ENCODE measurements around the gene MPV17L2. TPM values are rescaled to one million over a fixed set of nuclear protein-coding genes. Genes with fewer than 3 reads are reported as not detected.
A peak's percentile ranks its signal among the peaks of the same experiment; 100 is the strongest.

Gene MPV17L2
- polyA plus RNA-seq, 2 of the 4 experiments (the other 2 are of a cell fraction) = 8.3 to 13.9 TPM

GRCh38 chr19:18220632-18221275 is 27.7 kb downstream of the MPV17L2 start:
- ChIA-PET CTCF (interaction anchor here (0.8 to 2.5 kb wide), 10 partner anchors 10 to 108 kb away, joined by 3 to 11 read pairs (median 4); partner anchors contain the start of gene LSM4), POLR2A (interaction anchor here (1.4 kb wide), 1 partner anchor 61 kb away, joined by 6 read pairs; the partner anchor contains the start of gene JUND)
- TF ChIP-seq HMGXB4 (CRISPR knock-in tag; IDR thresholded peaks at IDR 0.05; ENCODE audit: borderline replicate concordance) = no peak
- DNase-seq (ENCODE audit: low read depth in 1 of 2, low spot score in 1 of 2) (no peak), FAIRE-seq (no peak), ATAC-seq (no peak)
- H3K27ac ChIP-seq = peak overlapping the region in 1 of 2 experiments; percentile 34; a peak in 1 of 6 replicates
- no peaks in the 10 kb centered on the region for H3K9me3 ChIP-seq
- H3K4me1 ChIP-seq = peaks cover 5% of the 10 kb centered on the region; the same call in 2 of the 3 replicates
- peak overlapping the region; percentile 48; the same call in 2 of the 3 replicates for H3K4me2 ChIP-seq
- H3K4me3 ChIP-seq = no peak overlapping the region
- WGBS (ENCODE audit: missing lambda C conversion rate) = 37% methylated on average over 16 of the region's 33 CpGs

GRCh38 chr19:18221815-18222725 is 29.1 kb downstream of the MPV17L2 start:
- no peak for DNase-seq (ENCODE audit: low read depth in 1 of 2, low spot score in 1 of 2)
- ChIA-PET CTCF (interaction anchor here (0.7 to 3.1 kb wide), 9 partner anchors 9 to 109 kb away, joined by 3 to 15 read pairs (median 4); partner anchors contain the start of gene MPV17L2), POLR2A (no interaction called here)
- FAIRE-seq = no peak
- no peak overlapping the region for H3K4me2 ChIP-seq
- no peak for ATAC-seq
- H3K4me3 ChIP-seq = no peak overlapping the region
- no peak overlapping the region for H3K27ac ChIP-seq
- no peak for TF ChIP-seq E2F6 (IDR thresholded peaks at IDR 0.05; ENCODE audit: borderline replicate concordance, low read depth)
- TF ChIP-seq BCL3 (IDR thresholded peaks at IDR 0.05) = no peak
- TF ChIP-seq TFCP2L1 (CRISPR knock-in tag; IDR thresholded peaks at IDR 0.05) = no peak
- no peak for TF ChIP-seq ZSCAN20 (CRISPR knock-in tag; IDR thresholded peaks at IDR 0.05)
- no peak for TF ChIP-seq EHMT2 (IDR thresholded peaks at IDR 0.05; ENCODE audit: low read depth)
- no peak for TF ChIP-seq NFE2L2 (conservative IDR thresholded peaks at IDR 0.05; ENCODE audit: low read length)
- TF ChIP-seq POLR2AphosphoS2 (conservative IDR thresholded peaks at IDR 0.05; ENCODE audit: low read length) = no peak
- TF ChIP-seq RARB (CRISPR knock-in tag; IDR thresholded peaks at IDR 0.05) = no peak
- no peak for TF ChIP-seq CTCF (IDR thresholded peaks at IDR 0.05)
- TF ChIP-seq CBX2 (IDR thresholded peaks at IDR 0.05; ENCODE audit: borderline replicate concordance, low read depth) = no peak
- TF ChIP-seq HOXB13 (CRISPR knock-in tag; IDR thresholded peaks at IDR 0.05; ENCODE audit: low read depth) = no peak
- H3K4me1 ChIP-seq = peaks cover 5% of the 10 kb centered on the region; the same call in 2 of the 3 replicates
- no peaks in the 10 kb centered on the region for H3K9me3 ChIP-seq
- 79% methylated on average over 21 of the region's 25 CpGs for WGBS (ENCODE audit: missing lambda C conversion rate)

Measured in A549 (cell line).